Activated T-helper 2 cell treated with anti-CD3 and anti-CD28 coated beads, Interferon-gamma antibody, Interleukin-2, Interleukin-4, amounts not matched to agents 10 μg/mL and 5 μg/mL and 100 μg/mL, durations not matched to agents 14 hours and 24 hours and 36 hours (primary cell): Measurements from ENCODE around the gene PANX1. TPM values are rescaled to one million over a fixed set of nuclear protein-coding genes. Genes with fewer than 3 reads are reported as not detected.

Experiments used
- DNase-seq: peaks from one replicate; pipeline ENCODE4 v3.0.0; 2021; ENCODE audit warnings: low spot score
- H3K27ac Mint-ChIP-seq: one replicate; pipeline ENCODE4 v1.8.0; 2021; ENCODE audit warnings: mixed read lengths
- H3K27me3 Mint-ChIP-seq: one replicate; pipeline ENCODE4 v1.8.0; 2021; ENCODE audit warnings: low read depth, mixed read lengths
- H3K36me3 Mint-ChIP-seq: one replicate; pipeline ENCODE4 v1.8.0; 2021; ENCODE audit warnings: low read depth, mixed read lengths
- H3K4me1 Mint-ChIP-seq: one replicate; pipeline ENCODE4 v1.8.0; 2021; ENCODE audit warnings: low read depth, mixed read lengths
- H3K4me3 Mint-ChIP-seq: one replicate; pipeline ENCODE4 v1.8.0; 2021; ENCODE audit warnings: low read depth, mild to moderate bottlenecking, moderate library complexity, mixed read lengths
- H3K9me3 Mint-ChIP-seq: one replicate; pipeline ENCODE4 v1.8.0; 2021; ENCODE audit warnings: mixed read lengths
- intact Hi-C: fragments of 100-400 bp; cut with micrococcal nuclease; formaldehyde crosslinking; loops from one replicate; pipeline ENCODE4 v1.15.1; 2023
- total RNA-seq: library from RNA; stranded (reverse); gene quantifications from 2 replicates; pipeline ENCODE4 v1.2.3, GENCODE V29; 2022

Gene PANX1
- total RNA-seq, 1 donor from 2014 or later: 20.0 TPM

DNA sequence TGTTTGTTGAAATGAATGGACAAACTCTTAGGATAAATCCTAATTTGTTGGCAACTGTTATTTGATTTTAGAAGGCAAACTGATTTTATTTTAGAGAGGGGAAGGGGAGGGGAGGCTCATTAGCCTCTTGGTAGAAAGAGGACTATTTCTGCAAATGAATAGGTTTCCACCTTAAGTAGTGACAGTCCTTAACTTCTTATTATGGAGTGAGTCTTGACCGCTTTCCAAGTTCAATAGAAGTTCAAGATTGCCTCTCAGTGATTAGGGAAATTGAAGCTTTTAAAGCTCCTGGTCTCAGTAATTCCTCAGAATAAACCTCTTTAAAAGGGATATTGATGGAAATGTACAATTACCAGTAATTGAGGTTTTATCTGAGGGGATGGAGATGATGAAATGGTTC lies 55.7 kb downstream of the PANX1 start:
- DNase-seq: no peak
- Mint-ChIP-seq H3K4me3 (no peak overlapping the region), H3K27ac (no peak overlapping the region), H3K36me3 (peaks cover 7% of the 10 kb centered on the region), H3K9me3 (no peaks in the 10 kb centered on the region), H3K4me1 (no peaks in the 10 kb centered on the region), H3K27me3 (no peaks in the 10 kb centered on the region)
- intact Hi-C loops: no loop called here

DNA sequence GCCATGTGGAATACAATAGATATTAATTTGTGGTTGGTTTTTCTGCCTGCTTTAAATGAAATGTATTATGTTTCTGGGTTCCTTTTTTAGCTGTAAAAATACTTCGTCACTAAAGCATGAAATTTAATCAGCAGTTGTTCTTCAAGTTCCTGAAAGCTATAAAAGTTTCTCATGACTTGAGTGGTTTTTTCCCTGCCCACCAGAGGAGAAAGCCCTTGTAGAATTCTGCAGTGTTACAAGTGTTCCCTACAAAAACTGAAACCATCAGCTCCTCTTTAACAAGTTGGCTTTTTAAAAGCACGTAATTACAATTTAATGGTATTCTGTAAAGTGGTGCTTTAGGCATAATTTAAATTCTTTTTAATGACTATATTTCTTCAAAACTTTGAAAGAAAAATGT lies 56.2 kb downstream of the PANX1 start:
- no peaks in the 10 kb centered on the region for H3K4me1 Mint-ChIP-seq
- H3K9me3 Mint-ChIP-seq: no peaks in the 10 kb centered on the region
- no peak for DNase-seq
- H3K27me3 Mint-ChIP-seq: no peaks in the 10 kb centered on the region
- no peak overlapping the region for H3K27ac Mint-ChIP-seq
- intact Hi-C loops: no loop called here
- no peak overlapping the region for H3K4me3 Mint-ChIP-seq
- H3K36me3 Mint-ChIP-seq: peaks cover 7% of the 10 kb centered on the region

DNA sequence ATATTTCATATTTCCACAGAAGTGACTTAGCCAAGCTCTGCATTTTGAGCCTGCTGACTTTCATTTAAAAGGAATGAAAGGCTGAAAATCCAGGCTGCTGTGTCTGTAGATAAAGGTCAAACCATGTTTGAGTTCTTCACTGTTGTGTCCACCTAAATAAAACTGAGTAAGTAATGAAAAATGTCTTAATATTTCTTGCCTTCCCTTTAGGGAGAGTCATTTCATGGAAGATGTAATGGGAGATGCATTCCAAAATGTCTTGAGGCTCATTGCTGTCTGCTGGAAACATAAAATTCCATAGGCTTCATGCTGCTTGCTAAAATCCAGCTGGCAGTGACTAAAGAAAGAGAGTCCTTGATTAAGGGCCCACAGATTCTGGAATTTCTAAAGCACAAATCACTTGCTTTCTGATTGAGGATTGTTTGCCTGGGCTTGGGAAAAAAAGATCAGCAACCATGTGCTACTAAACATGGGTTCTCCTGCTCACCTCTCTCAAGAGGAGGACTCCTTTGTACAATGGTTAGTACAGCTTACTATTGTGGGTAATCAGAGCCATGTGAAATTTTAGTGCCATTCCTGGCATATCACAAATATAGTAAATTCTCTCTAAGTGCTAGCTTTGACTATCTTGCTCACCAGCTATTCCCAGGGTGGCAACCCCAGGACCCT lies 56.9 kb downstream of the PANX1 start:
- Mint-ChIP-seq H3K9me3 (no peaks in the 10 kb centered on the region), H3K27ac (no peak overlapping the region), H3K4me1 (no peaks in the 10 kb centered on the region), H3K4me3 (no peak overlapping the region), H3K36me3 (peaks cover 4% of the 10 kb centered on the region), H3K27me3 (no peaks in the 10 kb centered on the region)
- DNase-seq: no peak
- intact Hi-C loops: no loop called here

DNA sequence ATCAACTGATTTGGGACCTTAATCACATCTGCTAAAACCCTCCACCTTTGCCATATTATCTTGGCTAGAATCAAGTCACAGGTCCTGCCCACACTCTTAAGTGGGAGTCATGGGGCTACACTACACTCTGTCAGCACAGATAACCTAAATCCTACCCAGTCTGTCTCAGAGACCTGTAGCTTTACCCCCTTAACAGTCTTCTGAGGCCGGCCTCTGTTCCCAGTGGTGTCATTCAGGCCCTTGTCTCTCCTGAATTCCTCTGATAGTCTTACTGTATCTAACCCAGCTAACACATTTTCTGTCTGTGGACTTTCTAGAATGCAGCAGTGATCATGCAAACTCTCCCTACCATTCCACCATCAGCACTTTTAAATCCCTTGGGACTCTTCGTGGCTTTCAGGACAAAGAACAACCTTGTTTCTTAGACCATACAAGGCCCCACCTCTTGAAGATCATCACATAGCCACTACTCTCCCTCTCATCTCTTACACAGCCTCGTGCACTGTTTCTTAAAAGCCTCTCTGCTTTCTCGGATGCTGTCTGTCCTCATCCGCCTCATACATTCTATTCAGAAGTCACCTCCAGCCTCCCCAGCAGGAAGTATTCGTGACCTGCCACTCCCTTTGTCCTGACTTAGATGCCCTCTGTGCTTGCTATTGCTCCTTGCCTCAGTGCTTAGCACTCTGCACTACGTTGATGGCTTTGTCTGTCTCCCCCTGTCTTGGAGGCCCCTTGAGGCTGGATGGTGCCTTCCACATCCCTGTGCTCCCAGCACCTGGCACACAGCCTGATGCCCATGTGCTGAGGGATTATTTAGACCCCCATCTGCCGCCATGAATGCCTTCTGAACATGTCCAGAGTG lies 57.9 kb downstream of the PANX1 start:
- no peak overlapping the region for H3K27ac Mint-ChIP-seq
- DNase-seq: no peak
- intact Hi-C loops: no loop called here
- no peaks in the 10 kb centered on the region for H3K36me3 Mint-ChIP-seq
- H3K9me3 Mint-ChIP-seq: no peaks in the 10 kb centered on the region
- no peak overlapping the region for H3K4me3 Mint-ChIP-seq
- H3K4me1 Mint-ChIP-seq: no peaks in the 10 kb centered on the region
- H3K27me3 Mint-ChIP-seq: no peaks in the 10 kb centered on the region

DNA sequence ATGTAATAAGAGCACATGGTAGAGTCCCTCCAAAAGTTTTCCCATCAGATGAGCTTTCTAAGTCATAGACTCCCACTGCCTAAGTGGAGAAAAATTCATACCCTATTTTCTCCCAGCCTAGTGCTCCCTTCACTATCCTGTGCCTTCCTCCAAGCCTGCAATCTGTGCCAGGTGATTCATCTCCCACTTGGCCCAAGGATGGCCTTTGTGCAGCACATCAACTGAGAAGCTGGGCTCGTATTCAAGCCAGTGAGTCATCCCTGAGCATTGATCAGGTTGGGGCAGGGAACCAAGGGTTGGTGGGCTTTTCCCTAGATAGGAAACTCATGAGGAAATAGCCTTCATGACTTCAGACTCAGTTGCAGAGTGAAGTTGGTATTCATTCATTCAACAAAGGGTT lies 64.6 kb downstream of the PANX1 start:
- H3K27me3 Mint-ChIP-seq: no peaks in the 10 kb centered on the region
- no peak overlapping the region for H3K27ac Mint-ChIP-seq
- H3K36me3 Mint-ChIP-seq: no peaks in the 10 kb centered on the region
- no peak overlapping the region for H3K4me3 Mint-ChIP-seq
- no peaks in the 10 kb centered on the region for H3K4me1 Mint-ChIP-seq
- intact Hi-C loops: no loop called here
- H3K9me3 Mint-ChIP-seq: no peaks in the 10 kb centered on the region
- no peak for DNase-seq

DNA sequence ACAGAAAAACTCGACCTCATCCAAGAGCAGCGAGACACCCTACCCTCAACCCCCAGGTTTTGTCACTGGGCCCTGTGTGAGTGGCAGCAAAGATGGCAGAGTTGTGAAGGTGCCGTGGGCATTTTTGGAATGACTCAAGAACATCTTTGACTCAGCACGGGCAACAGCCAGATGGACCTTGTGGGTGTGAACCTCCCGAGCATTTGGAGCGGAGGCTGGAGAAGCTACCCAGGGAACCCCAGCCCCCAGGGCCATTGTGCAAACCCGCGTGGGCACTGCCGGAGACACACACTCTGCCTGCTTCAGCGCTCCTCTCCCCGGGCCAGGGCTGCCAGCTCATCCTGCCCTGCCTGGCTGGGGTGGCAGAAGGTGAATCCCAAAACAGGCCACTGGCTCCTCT lies 66.1 kb downstream of the PANX1 start:
- H3K4me1 Mint-ChIP-seq: no peaks in the 10 kb centered on the region
- H3K36me3 Mint-ChIP-seq: no peaks in the 10 kb centered on the region

DNA sequence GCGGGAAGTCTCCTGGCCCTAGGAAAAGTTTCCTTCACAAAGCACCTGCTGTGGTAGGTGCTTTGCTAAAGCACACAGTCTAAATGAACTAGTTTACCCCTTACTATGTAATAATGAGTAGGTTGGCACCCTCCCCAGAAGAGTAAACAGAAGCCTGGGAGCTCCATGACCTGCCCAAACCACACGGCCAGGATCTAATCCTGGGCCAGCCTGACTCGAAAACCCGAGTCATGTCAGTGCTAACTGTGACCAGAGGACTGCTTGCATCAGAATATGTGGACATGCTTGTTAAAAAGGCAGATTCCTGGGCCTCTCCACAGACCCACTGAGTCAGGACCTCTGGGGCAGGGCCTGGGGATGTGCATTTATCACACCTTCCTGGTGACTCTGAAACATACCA lies 67.7 kb downstream of the PANX1 start:
- Mint-ChIP-seq H3K4me3 (no peak overlapping the region), H3K9me3 (no peaks in the 10 kb centered on the region), H3K27me3 (no peaks in the 10 kb centered on the region), H3K4me1 (no peaks in the 10 kb centered on the region), H3K27ac (no peak overlapping the region), H3K36me3 (no peaks in the 10 kb centered on the region)
- DNase-seq: no peak
- intact Hi-C loops: no loop called here

More for the DNA sequence above, 66.1 kb downstream of the PANX1 start:
- Mint-ChIP-seq H3K4me3 (no peak overlapping the region), H3K27ac (no peak overlapping the region), H3K27me3 (no peaks in the 10 kb centered on the region), H3K9me3 (no peaks in the 10 kb centered on the region)
- no peak for DNase-seq
- intact Hi-C loops: no loop called here

DNA sequence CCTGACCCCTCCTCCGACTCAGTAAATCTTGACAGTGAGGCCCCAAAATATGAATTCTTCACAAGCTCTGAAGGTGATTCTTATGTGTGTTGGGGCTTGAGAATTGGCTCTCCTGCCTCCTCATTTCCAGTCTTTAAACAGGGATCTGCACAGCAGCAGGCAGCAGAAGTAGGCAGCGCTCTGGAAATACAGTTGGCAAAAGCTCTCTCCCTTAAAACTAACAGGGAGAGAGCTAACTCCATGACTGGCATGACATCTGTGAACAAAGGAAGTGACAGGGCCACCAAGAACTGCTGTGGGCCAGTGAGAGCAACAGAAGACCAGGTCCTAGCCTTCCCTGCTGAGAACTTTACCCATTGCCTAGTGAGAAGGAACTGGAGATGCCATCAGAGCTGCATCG lies 70.1 kb downstream of the PANX1 start:
- H3K9me3 Mint-ChIP-seq: no peaks in the 10 kb centered on the region
- DNase-seq: no peak
- no peaks in the 10 kb centered on the region for H3K36me3 Mint-ChIP-seq
- H3K27me3 Mint-ChIP-seq: no peaks in the 10 kb centered on the region
- no peaks in the 10 kb centered on the region for H3K4me1 Mint-ChIP-seq
- H3K4me3 Mint-ChIP-seq: no peak overlapping the region
- intact Hi-C loops: no loop called here
- H3K27ac Mint-ChIP-seq: no peak overlapping the region

DNA sequence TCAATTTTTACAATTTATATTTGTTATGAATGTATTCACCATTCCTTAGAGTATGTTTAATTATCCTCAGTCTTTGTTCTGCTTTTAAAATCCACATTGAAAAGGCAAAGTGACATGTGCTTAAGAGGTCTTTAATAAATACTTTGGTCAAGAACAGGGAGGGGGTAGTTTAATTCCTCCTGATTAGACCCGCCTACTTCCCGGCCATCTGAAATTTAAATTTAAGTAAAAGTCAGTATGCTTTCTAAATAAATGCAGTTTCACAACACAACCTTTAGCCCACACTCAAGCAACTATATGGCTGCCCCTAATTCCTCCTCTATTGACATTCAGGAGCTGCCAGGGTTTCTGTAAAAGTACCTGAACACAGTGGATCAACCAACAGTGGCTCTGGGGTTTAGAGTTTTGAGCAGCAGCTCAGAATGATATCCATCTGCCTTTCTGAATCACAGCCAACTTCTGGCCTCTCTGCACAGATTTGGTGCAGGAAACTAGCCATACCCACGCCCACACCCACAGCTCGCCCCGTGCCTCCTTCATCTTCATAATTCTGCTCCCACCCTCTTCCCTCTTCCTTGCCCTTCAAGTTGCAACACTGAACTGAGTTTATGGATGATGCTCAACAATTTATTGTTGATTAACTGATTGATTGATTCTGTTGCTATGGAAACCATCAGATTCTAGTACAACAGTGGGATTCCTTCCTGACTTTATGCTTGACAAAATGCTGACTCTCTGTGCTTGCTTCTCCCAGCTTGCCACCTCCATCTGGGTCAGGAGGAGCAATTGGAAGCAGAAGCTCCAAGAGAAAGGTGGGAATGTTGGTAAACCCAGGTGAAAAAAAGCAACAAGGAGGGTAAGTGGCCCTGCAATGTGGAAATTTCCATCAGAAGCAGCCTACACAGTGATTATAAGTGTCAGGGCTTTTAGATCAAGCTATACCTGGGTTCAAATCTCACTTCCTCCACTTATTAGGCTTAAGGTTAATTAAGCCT lies 70.8 kb downstream of the PANX1 start:
- no peak for DNase-seq
- Mint-ChIP-seq H3K4me3 (no peak overlapping the region), H3K27me3 (no peaks in the 10 kb centered on the region), H3K27ac (no peak overlapping the region), H3K4me1 (no peaks in the 10 kb centered on the region), H3K9me3 (no peaks in the 10 kb centered on the region), H3K36me3 (no peaks in the 10 kb centered on the region)
- intact Hi-C loops: no loop called here

DNA sequence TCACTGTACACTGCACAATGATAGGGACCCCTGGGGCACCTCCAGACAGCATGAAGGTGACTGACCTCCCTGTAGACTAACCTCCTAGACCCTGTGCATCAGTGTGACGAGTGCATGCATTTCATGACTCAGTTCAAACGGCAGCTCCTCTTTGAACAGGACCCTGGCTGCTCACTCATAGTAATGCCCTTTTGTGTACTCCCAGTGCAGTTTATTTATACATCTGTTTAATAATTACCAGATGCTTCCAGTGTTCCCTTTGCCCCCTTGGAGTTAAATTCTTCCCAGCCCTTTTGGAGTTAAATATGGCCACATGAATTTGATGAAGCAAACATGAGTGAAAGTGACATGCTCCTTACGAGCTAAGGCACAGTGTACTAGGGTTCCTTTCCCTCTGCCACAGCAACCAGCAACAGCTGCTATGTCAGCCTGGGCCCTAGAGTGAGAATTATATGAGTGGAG lies 72.4 kb downstream of the PANX1 start:
- no peak for DNase-seq
- intact Hi-C loops: no loop called here
- H3K9me3 Mint-ChIP-seq: no peaks in the 10 kb centered on the region
- H3K4me3 Mint-ChIP-seq: no peak overlapping the region
- H3K36me3 Mint-ChIP-seq: no peaks in the 10 kb centered on the region
- no peaks in the 10 kb centered on the region for H3K4me1 Mint-ChIP-seq
- no peaks in the 10 kb centered on the region for H3K27me3 Mint-ChIP-seq
- no peak overlapping the region for H3K27ac Mint-ChIP-seq

DNA sequence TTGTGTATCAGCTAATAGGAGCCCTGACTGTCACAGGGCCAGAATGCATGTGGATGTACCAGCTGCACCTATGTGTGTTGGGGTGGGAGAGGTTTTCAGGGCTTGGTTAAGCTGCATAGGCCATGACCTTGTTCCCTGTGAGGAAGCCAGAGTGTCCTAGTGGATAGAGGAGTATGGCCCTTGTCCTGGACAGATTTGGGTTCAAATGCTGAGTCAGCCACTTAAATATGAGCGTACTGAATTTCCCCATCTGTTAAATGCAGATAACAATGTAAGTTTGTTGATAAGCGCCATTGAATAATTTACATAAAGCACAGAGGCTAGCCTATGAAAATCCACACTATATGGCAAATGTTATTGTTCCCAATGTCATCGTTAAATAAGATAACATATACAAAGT lies 74.4 kb downstream of the PANX1 start:
- H3K4me1 Mint-ChIP-seq: no peaks in the 10 kb centered on the region
- no peak overlapping the region for H3K27ac Mint-ChIP-seq
- no peaks in the 10 kb centered on the region for H3K36me3 Mint-ChIP-seq
- H3K4me3 Mint-ChIP-seq: no peak overlapping the region
- H3K27me3 Mint-ChIP-seq: peaks cover 2% of the 10 kb centered on the region
- H3K9me3 Mint-ChIP-seq: no peaks in the 10 kb centered on the region
- DNase-seq: no peak
- intact Hi-C loops: no loop called here

DNA sequence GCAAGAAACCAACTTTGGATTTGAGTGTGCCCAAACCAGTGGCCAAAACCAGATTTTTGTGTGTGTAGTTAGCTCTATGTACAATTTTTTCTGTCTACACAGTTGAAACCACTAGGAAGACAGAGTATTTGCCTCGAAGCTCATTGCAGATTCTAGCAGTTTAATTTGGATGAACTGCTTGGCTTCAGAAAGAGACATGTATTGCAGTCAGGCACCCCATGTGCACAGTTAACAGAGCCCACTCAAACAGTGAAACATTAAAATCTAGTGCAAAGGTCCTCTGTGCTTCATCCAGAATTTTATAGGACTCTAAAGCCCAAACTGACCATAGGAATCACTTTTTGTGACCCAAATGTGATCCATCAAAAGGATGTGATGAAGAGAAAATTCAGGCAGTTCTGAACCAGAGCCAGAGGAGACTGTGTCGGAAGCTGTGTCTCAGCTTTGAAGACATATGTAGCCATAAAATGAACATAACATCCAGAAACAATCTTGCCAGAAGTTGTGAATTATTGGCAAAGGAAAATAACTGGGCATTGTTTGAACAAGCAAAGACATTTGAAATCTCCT lies 82.7 kb downstream of the PANX1 start:
- peaks cover 2% of the 10 kb centered on the region for H3K27me3 Mint-ChIP-seq
- H3K36me3 Mint-ChIP-seq: no peaks in the 10 kb centered on the region
- H3K4me1 Mint-ChIP-seq: no peaks in the 10 kb centered on the region
- no peaks in the 10 kb centered on the region for H3K9me3 Mint-ChIP-seq
- no peak overlapping the region for H3K4me3 Mint-ChIP-seq
- H3K27ac Mint-ChIP-seq: no peak overlapping the region
- no peak for DNase-seq
- intact Hi-C loops: no loop called here
